Lower leg skin (tissue), 3 donors: ENCODE results near the gene HACD4.

Experiments used
- POLR2A ChIP-seq, 2 donors: fragments of 450-650 bp; IDR thresholded peaks; one replicate each; pipeline ENCODE4 v1.6.1; 2016 to 2017; ENCODE audit warnings: antibody characterized with exemption in 2 of 2, mild to moderate bottlenecking in 1 of 2, moderate library complexity in 1 of 2
- TF ChIP-seq, protein P1 (sequence below), 3 donors: fragments of 450-650 bp; IDR thresholded peaks; one replicate each; pipeline ENCODE4 v1.5.1; 2016; ENCODE audit warnings: antibody characterized with exemption in 3 of 3, mild to moderate bottlenecking in 3 of 3, moderate library complexity in 2 of 3

DNA sequence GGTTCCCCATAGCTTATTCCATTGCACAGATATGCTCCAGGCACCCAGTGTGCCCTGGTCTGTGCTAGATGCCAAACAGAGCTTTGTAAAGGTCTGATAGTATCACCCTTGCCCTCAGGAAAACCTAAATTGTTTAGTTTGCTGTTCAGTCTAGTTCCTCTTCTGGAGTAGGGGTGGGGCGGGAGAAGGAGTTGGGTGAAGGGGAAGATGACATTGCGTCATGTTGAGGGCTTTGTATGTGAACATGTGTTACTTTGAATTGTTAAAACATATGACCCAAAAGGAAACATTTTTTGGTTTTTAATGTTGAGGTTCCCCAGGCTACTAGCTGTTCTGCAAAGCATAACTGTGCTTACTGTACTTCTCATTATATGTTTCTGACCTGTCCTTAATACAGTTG lies 40.6 kb downstream of the HACD4 start:
- TF ChIP-seq, protein P1, sequence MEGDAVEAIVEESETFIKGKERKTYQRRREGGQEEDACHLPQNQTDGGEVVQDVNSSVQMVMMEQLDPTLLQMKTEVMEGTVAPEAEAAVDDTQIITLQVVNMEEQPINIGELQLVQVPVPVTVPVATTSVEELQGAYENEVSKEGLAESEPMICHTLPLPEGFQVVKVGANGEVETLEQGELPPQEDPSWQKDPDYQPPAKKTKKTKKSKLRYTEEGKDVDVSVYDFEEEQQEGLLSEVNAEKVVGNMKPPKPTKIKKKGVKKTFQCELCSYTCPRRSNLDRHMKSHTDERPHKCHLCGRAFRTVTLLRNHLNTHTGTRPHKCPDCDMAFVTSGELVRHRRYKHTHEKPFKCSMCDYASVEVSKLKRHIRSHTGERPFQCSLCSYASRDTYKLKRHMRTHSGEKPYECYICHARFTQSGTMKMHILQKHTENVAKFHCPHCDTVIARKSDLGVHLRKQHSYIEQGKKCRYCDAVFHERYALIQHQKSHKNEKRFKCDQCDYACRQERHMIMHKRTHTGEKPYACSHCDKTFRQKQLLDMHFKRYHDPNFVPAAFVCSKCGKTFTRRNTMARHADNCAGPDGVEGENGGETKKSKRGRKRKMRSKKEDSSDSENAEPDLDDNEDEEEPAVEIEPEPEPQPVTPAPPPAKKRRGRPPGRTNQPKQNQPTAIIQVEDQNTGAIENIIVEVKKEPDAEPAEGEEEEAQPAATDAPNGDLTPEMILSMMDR (IDR thresholded peaks at IDR 0.05) = no peak
- TF ChIP-seq POLR2A (IDR thresholded peaks at IDR 0.05) = no peak
